ENCODE results near the gene CCDC183. TPM values are rescaled to one million over a fixed set of nuclear protein-coding genes. Genes with fewer than 3 reads are reported as not detected.
A peak's percentile ranks its signal among the peaks of the same experiment; 100 is the strongest.
"Not testable (repeated sequence)": the region's sequence is repeated elsewhere in the genome, so short reads cannot be mapped to it uniquely, and the experiment has no call there.

CCDC183 gene
- total and polyA plus RNA-seq, 9 donors, result 0.47 to 11.8 (median 5.7) TPM

DNA sequence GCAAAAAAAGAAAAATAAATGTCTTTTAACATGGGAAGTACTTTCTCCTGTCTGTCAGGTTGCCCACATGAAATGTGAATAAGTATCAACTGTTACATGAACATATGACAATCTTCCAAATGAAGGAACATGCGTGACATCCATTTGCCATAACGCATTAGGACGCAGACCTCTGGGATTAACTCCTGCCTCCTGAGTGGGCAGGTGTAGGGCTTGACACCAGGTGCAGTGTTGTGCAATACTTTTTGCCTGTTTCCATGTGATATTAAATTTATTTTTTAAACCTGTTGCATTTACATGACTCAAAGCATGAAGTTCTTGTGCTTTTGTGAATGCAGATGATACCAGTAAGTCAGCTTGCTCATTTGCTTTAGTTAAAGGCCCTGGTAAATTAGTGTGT is 13.7 kb upstream of the CCDC183 start:
- WGBS, 3 donors, result 95% methylated on average over 3 of the region's 3 CpGs
- Histone ChIP-seq H3K27me3 (no peaks in the 10 kb centered on the region), H3K27ac (no peak overlapping the region), H3K36me3 (no peaks in the 10 kb centered on the region), H3K4me1 (ENCODE audit: insufficient read depth) (no peaks in the 10 kb centered on the region), H3K4me3 (no peak overlapping the region), H3K9me3 (no peaks in the 10 kb centered on the region)
- no peak for DNase-seq
- intact Hi-C loops (cut with DNase I), result loop anchor here in 1 of 4 donors (10.0 kb wide), 1 partner anchor 442 kb away; the partner anchor contains the start of genes CYSRT1, RNF208 and RNF224
- TF ChIP-seq EP300 (IDR thresholded peaks at IDR 0.05) (no peak), POLR2A (IDR thresholded peaks at IDR 0.05) (no peak), CTCF (IDR thresholded peaks at IDR 0.05) (no peak)

- Histone ChIP-seq H3K4me1 (ENCODE audit: insufficient read depth) (no peaks in the 10 kb centered on the region), H3K36me3 (no peaks in the 10 kb centered on the region), H3K4me3 (no peak overlapping the region), H3K27me3 (no peaks in the 10 kb centered on the region), H3K27ac (no peak overlapping the region), H3K9me3 (no peaks in the 10 kb centered on the region)
- no peak for DNase-seq
- peak in 2 of 3 donors; percentile 27 to 31 for TF ChIP-seq CTCF (IDR thresholded peaks at IDR 0.05)
- no peak for TF ChIP-seq POLR2A (IDR thresholded peaks at IDR 0.05)
- TF ChIP-seq EP300 (IDR thresholded peaks at IDR 0.05), result no peak
- WGBS, 3 donors, result 29 to 36% (median 32%) methylated on average over 9 of the region's 9 CpGs
- intact Hi-C loops (cut with DNase I), result loop anchor here in 1 of 4 donors (10.0 kb wide), 1 partner anchor 440 kb away; the partner anchor contains the start of genes CYSRT1, RNF208 and RNF224
These were observed 11.7 kb upstream of the CCDC183 start for GRCh38 chr9:136784249-136784996.

DNA sequence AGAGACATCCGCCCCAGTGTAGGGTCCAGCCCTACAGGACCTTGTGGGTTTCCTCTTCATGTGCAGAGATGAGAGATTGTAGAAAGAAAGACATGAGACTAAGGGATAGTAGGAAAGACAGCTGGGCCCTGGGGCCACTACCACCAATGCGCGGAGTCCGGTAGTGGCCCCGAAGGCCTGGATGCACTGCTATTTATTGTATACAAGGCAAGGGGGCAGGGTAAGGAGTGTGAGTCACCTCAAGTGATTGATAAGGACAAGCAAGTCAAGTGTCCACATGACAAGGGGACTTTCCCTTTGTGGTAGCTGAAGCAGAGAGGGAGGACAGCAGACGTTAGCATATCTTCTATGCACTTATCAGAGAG is 11.2 kb upstream of the CCDC183 start:
- intact Hi-C loops (cut with DNase I), result loop anchor here in 3 of 4 donors (5.0 to 10.0 kb wide), 3 partner anchors 247 to 440 kb away; partner anchors contain the start of genes CYSRT1 (in 1 of the 3), FUT7 (in 1 of the 3), RNF208 (in 1 of the 3) and RNF224 (in 1 of the 3)
- H3K4me1 ChIP-seq (ENCODE audit: insufficient read depth), result no peaks in the 10 kb centered on the region
- no peak for DNase-seq
- TF ChIP-seq EP300 (IDR thresholded peaks at IDR 0.05), result no peak
- TF ChIP-seq CTCF (IDR thresholded peaks at IDR 0.05), result no peak
- no peak for TF ChIP-seq POLR2A (IDR thresholded peaks at IDR 0.05)
- H3K27me3 ChIP-seq, result no peaks in the 10 kb centered on the region
- H3K27ac ChIP-seq, result no peak overlapping the region
- H3K9me3 ChIP-seq, result no peaks in the 10 kb centered on the region
- H3K4me3 ChIP-seq, result no peak overlapping the region
- WGBS, 3 donors, result 87 to 91% (median 90%) methylated on average over 6 of the region's 6 CpGs
- no peaks in the 10 kb centered on the region for H3K36me3 ChIP-seq

- not testable (repeated sequence) for H3K27ac ChIP-seq; H3K9me3 ChIP-seq; DNase-seq; H3K27me3 ChIP-seq; H3K4me3 ChIP-seq; H3K4me1 ChIP-seq (ENCODE audit: insufficient read depth); H3K36me3 ChIP-seq
- WGBS, 3 donors, result 88 to 89% (median 89%) methylated on average over 23 of the region's 23 CpGs
- intact Hi-C loops (cut with DNase I), result loop anchor here (2.0 to 10.0 kb wide), 4 partner anchors 247 to 439 kb away; partner anchors contain the start of genes CYSRT1 (in 1 of the 4), FUT7 (in 1 of the 4), RNF208 (in 1 of the 4) and RNF224 (in 1 of the 4)
These were observed 10.4 kb upstream of the CCDC183 start for GRCh38 chr9:136785565-136786355.
